ENCODE measurements around the gene MEIOB. TPM values are rescaled to one million over a fixed set of nuclear protein-coding genes. Genes with fewer than 3 reads are reported as not detected.

Gene MEIOB
- total RNA-seq, 1 experiment from 2014 or later, result 1.4 TPM

- H3K4me3 Mint-ChIP-seq, result no peak overlapping the region
- CTCF ChIA-PET, result interaction anchor here (0.7 kb wide), 1 partner anchor 9 kb away, joined by 3 read pairs; the partner anchor contains the start of genes NUBP2 and SPSB3
- POLR2A ChIA-PET, result no interaction called here
Measured at GRCh38 chr16:1791256-1791942, 80.6 kb downstream of the MEIOB start.

GRCh38 chr16:1790611-1791255 is 81.2 kb downstream of the MEIOB start:
- Mint-ChIP-seq H3K4me1 (no peaks in the 10 kb centered on the region), H3K9me3 (no peaks in the 10 kb centered on the region), H3K27me3 (ENCODE audit: low read depth) (no peaks in the 10 kb centered on the region), H3K4me3 (no peak overlapping the region), H3K27ac (no peak overlapping the region), H3K36me3 (peaks cover 5% of the 10 kb centered on the region)
- DNase-seq (ENCODE audit: low spot score), result no peak
- CTCF ChIA-PET, result no interaction called here
- no peak for ATAC-seq
- POLR2A ChIA-PET, result no interaction called here
- TF ChIP-seq ZNF317 (CRISPR knock-in tag; IDR thresholded peaks at IDR 0.05; ENCODE audit: borderline replicate concordance, low read depth), result no peak
- no peak for TF ChIP-seq TEAD1 (CRISPR knock-in tag; IDR thresholded peaks at IDR 0.05)
- TF ChIP-seq, protein P1, sequence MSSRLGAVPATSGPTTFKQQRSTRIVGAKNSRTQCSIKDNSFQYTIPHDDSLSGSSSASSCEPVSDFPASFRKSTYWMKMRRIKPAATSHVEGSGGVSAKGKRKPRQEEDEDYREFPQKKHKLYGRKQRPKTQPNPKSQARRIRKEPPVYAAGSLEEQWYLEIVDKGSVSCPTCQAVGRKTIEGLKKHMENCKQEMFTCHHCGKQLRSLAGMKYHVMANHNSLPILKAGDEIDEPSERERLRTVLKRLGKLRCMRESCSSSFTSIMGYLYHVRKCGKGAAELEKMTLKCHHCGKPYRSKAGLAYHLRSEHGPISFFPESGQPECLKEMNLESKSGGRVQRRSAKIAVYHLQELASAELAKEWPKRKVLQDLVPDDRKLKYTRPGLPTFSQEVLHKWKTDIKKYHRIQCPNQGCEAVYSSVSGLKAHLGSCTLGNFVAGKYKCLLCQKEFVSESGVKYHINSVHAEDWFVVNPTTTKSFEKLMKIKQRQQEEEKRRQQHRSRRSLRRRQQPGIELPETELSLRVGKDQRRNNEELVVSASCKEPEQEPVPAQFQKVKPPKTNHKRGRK (CRISPR knock-in tag; IDR thresholded peaks at IDR 0.05; ENCODE audit: borderline replicate concordance), result no peak
- no peak for TF ChIP-seq RORB (CRISPR knock-in tag; IDR thresholded peaks at IDR 0.05)
- no peak for TF ChIP-seq OVOL2 (CRISPR knock-in tag; IDR thresholded peaks at IDR 0.05; ENCODE audit: borderline replicate concordance)
- TF ChIP-seq ZNF121 (CRISPR knock-in tag; IDR thresholded peaks at IDR 0.05), result no peak
- TF ChIP-seq, protein P2, sequence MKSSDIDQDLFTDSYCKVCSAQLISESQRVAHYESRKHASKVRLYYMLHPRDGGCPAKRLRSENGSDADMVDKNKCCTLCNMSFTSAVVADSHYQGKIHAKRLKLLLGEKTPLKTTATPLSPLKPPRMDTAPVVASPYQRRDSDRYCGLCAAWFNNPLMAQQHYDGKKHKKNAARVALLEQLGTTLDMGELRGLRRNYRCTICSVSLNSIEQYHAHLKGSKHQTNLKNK (CRISPR knock-in tag; IDR thresholded peaks at IDR 0.05), result no peak
- TF ChIP-seq EMX1 (CRISPR knock-in tag; IDR thresholded peaks at IDR 0.05), result no peak
- TF ChIP-seq CREM (CRISPR knock-in tag; IDR thresholded peaks at IDR 0.05), result no peak
- TF ChIP-seq GTF2I (CRISPR knock-in tag; conservative IDR thresholded peaks at IDR 0.05), result no peak

More at GRCh38 chr16:1791256-1791942, 80.6 kb downstream of the MEIOB start:
- ATAC-seq, result no peak
- Mint-ChIP-seq H3K27ac (no peak overlapping the region), H3K9me3 (no peaks in the 10 kb centered on the region), H3K4me1 (no peaks in the 10 kb centered on the region), H3K36me3 (peaks cover 5% of the 10 kb centered on the region), H3K27me3 (ENCODE audit: low read depth) (no peaks in the 10 kb centered on the region)
- DNase-seq (ENCODE audit: low spot score), result peak; percentile 17
- TF ChIP-seq FOXJ3 (CRISPR knock-in tag; IDR thresholded peaks at IDR 0.05; ENCODE audit: borderline replicate concordance) (no peak), ZNF121 (CRISPR knock-in tag; IDR thresholded peaks at IDR 0.05) (no peak), ZNF263 (CRISPR knock-in tag; IDR thresholded peaks at IDR 0.05; ENCODE audit: low read depth) (no peak), CDX4 (CRISPR knock-in tag; IDR thresholded peaks at IDR 0.05; ENCODE audit: borderline replicate concordance) (no peak), NFATC4 (CRISPR knock-in tag; IDR thresholded peaks at IDR 0.05) (no peak), ZBTB21 (CRISPR knock-in tag; IDR thresholded peaks at IDR 0.05; ENCODE audit: borderline replicate concordance) (no peak), ZNF219 (CRISPR knock-in tag; IDR thresholded peaks at IDR 0.05; ENCODE audit: borderline replicate concordance) (no peak), CBFB (CRISPR knock-in tag; IDR thresholded peaks at IDR 0.05; ENCODE audit: low read depth) (no peak), SOX15 (CRISPR knock-in tag; IDR thresholded peaks at IDR 0.05) (no peak), MXD4 (CRISPR knock-in tag; IDR thresholded peaks at IDR 0.05; ENCODE audit: borderline replicate concordance) (no peak), ZNF532 (CRISPR knock-in tag; IDR thresholded peaks at IDR 0.05; ENCODE audit: borderline replicate concordance) (no peak), JAZF1 (CRISPR knock-in tag; IDR thresholded peaks at IDR 0.05) (no peak), CREM (CRISPR knock-in tag; IDR thresholded peaks at IDR 0.05) (no peak), TEAD4 (CRISPR knock-in tag; IDR thresholded peaks at IDR 0.05) (no peak)
- TF ChIP-seq, protein P3, sequence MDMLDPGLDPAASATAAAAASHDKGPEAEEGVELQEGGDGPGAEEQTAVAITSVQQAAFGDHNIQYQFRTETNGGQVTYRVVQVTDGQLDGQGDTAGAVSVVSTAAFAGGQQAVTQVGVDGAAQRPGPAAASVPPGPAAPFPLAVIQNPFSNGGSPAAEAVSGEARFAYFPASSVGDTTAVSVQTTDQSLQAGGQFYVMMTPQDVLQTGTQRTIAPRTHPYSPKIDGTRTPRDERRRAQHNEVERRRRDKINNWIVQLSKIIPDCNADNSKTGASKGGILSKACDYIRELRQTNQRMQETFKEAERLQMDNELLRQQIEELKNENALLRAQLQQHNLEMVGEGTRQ (CRISPR knock-in tag; IDR thresholded peaks at IDR 0.05), result no peak
- TF ChIP-seq, protein P1 (CRISPR knock-in tag; IDR thresholded peaks at IDR 0.05; ENCODE audit: borderline replicate concordance), result no peak
